ENCODE results near the gene ATG7. TPM values are rescaled to one million over a fixed set of nuclear protein-coding genes. Genes with fewer than 3 reads are reported as not detected.
A peak's percentile ranks its signal among the peaks of the same experiment; 100 is the strongest.
"Not testable (repeated sequence)": the region's sequence is repeated elsewhere in the genome, so short reads cannot be mapped to it uniquely, and the experiment has no call there.

The ATG7 gene
- polyA plus RNA-seq, 2 of the 4 experiments (the other 2 are of a cell fraction): 27.2 to 41.2 TPM

- 92% methylated on average over 6 of the region's 6 CpGs for WGBS (ENCODE audit: missing lambda C conversion rate)
- ATAC-seq; H3K4me3 ChIP-seq; POLR2A ChIA-PET; H3K27ac ChIP-seq; H3K4me2 ChIP-seq; DNase-seq (ENCODE audit: low read depth in 1 of 2, low spot score in 1 of 2); H3K4me1 ChIP-seq; H3K9me3 ChIP-seq; FAIRE-seq: not testable (repeated sequence)
- CTCF ChIA-PET: interaction anchor here (1.0 to 5.1 kb wide), 3 partner anchors 13 to 57 kb away, joined by 3 to 33 read pairs (median 6); no protein-coding TSS in a partner anchor
- TF ChIP-seq MAFK (IDR thresholded peaks at IDR 0.05; ENCODE audit: partially characterized antibody): peak; percentile 75
Observed at GRCh38 chr3:11348877-11349276, 76.7 kb downstream of the ATG7 start.

- H3K27ac ChIP-seq: no peak overlapping the region
- CTCF ChIA-PET: interaction anchor here (0.9 to 5.1 kb wide), 5 partner anchors 14 to 289 kb away, joined by 3 to 33 read pairs (median 6); no protein-coding TSS in a partner anchor
- no peak overlapping the region for H3K4me2 ChIP-seq
Observed at GRCh38 chr3:11349446-11349845, 77.2 kb downstream of the ATG7 start.

GRCh38 chr3:11350374-11350773 lies 78.2 kb downstream of the ATG7 start:
- POLR2A ChIA-PET: no interaction called here
- no peak for FAIRE-seq
- CTCF ChIA-PET: interaction anchor here (0.9 to 5.1 kb wide), 4 partner anchors 15 to 290 kb away, joined by 4 to 33 read pairs (median 7); no protein-coding TSS in a partner anchor
- WGBS (ENCODE audit: missing lambda C conversion rate): 48% methylated on average over 2 of the region's 2 CpGs
- no peak for TF ChIP-seq HMGXB4 (CRISPR knock-in tag; IDR thresholded peaks at IDR 0.05; ENCODE audit: borderline replicate concordance)
- no peak for TF ChIP-seq E2F6 (IDR thresholded peaks at IDR 0.05; ENCODE audit: borderline replicate concordance, low read depth)
- no peak for TF ChIP-seq HES2 (IDR thresholded peaks at IDR 0.05)
- no peak for TF ChIP-seq ELK1 (IDR thresholded peaks at IDR 0.05; ENCODE audit: low read depth, low read length)
- no peak for TF ChIP-seq JUNB (IDR thresholded peaks at IDR 0.05)
- no peak for TF ChIP-seq CEBPB (IDR thresholded peaks at IDR 0.05)
- no peak for TF ChIP-seq GATA3 (IDR thresholded peaks at IDR 0.05; ENCODE audit: borderline replicate concordance)
- no peak for TF ChIP-seq CHD2 (IDR thresholded peaks at IDR 0.05; ENCODE audit: low read length, partially characterized antibody)
- TF ChIP-seq RARB (CRISPR knock-in tag; IDR thresholded peaks at IDR 0.05): no peak
- no peak for TF ChIP-seq ATOH8 (CRISPR knock-in tag; IDR thresholded peaks at IDR 0.05; ENCODE audit: low read depth)
- TF ChIP-seq EHMT2 (IDR thresholded peaks at IDR 0.05; ENCODE audit: low read depth): no peak
- no peak for TF ChIP-seq PHF8 (IDR thresholded peaks at IDR 0.05; ENCODE audit: borderline replicate concordance, low read depth)
- TF ChIP-seq JUN (IDR thresholded peaks at IDR 0.05): no peak
- no peak for TF ChIP-seq REST (IDR thresholded peaks at IDR 0.05)
- TF ChIP-seq POLR2A (IDR thresholded peaks at IDR 0.05; ENCODE audit: low read length): no peak
- no peak for TF ChIP-seq KDM1A (IDR thresholded peaks at IDR 0.05; ENCODE audit: low read depth)
- TF ChIP-seq HEYL (CRISPR knock-in tag; IDR thresholded peaks at IDR 0.05): no peak
- TF ChIP-seq HOXB5 (CRISPR knock-in tag; IDR thresholded peaks at IDR 0.05): no peak
- no peaks in the 10 kb centered on the region for H3K9me3 ChIP-seq
- H3K27ac ChIP-seq: no peak overlapping the region
- 0 out of 3 replicates have a peak overlapping the region, but pooled peaks have one; percentile 15 for H3K4me2 ChIP-seq
- no peak overlapping the region for H3K4me3 ChIP-seq
- peak in 1 of 2 experiments; percentile 16 for DNase-seq (ENCODE audit: low read depth in 1 of 2, low spot score in 1 of 2)
- no peak for ATAC-seq
- peaks cover 9% of the 10 kb centered on the region; the same call in 2 of the 3 replicates for H3K4me1 ChIP-seq

More at GRCh38 chr3:11349446-11349845, 77.2 kb downstream of the ATG7 start:
- Histone ChIP-seq H3K9me3 (no peaks in the 10 kb centered on the region), H3K4me3 (no peak overlapping the region), H3K4me1 (peaks cover 9% of the 10 kb centered on the region; the same call in 2 of the 3 replicates)
- no peak for TF ChIP-seq CHD2 (IDR thresholded peaks at IDR 0.05; ENCODE audit: low read length, partially characterized antibody)
- no peak for TF ChIP-seq MAFK (IDR thresholded peaks at IDR 0.05; ENCODE audit: partially characterized antibody)
- no peak for FAIRE-seq
- 77% methylated on average over 2 of the region's 2 CpGs for WGBS (ENCODE audit: missing lambda C conversion rate)
- POLR2A ChIA-PET: no interaction called here
- no peak for DNase-seq (ENCODE audit: low read depth in 1 of 2, low spot score in 1 of 2)
- no peak for ATAC-seq

Measured in A549 (cell line).